Astrocyte (in vitro differentiated cells and primary cell): ENCODE data around the gene MAGT1. TPM values are rescaled to one million over a fixed set of nuclear protein-coding genes. Genes with fewer than 3 reads are reported as not detected.

Experiments used
- DNase-seq: peaks from one replicate; pipeline ENCODE4 v3.0.0-alpha.2; 2010; ENCODE audit warnings: low read depth
- FAIRE-seq: peaks from 2 replicates; lab custom pipeline; 2011; peaks lifted over from hg19 to GRCh38; lab: Jason Lieb, UNC
- H2AFZ ChIP-seq: 2 replicates; pipeline ENCODE4 v1.6.0; 2012; ENCODE audit warnings: low read depth, low read length, inconsistent platforms
- H3K27ac ChIP-seq: 2 replicates; pipeline ENCODE4 v1.5.1; 2011; ENCODE audit warnings: low read depth, low read length, inconsistent platforms
- H3K27me3 ChIP-seq: 2 replicates; pipeline ENCODE4 v1.6.0; 2011; ENCODE audit warnings: low read length, inconsistent platforms; ENCODE audit not compliant: insufficient read depth
- H3K36me3 ChIP-seq: 2 replicates; pipeline ENCODE4 v1.5.1; 2011; ENCODE audit warnings: low read length, inconsistent platforms; ENCODE audit not compliant: insufficient read depth
- H3K4me1 ChIP-seq: 2 replicates; pipeline ENCODE4 v1.5.1; 2011; ENCODE audit warnings: low read length, inconsistent platforms; ENCODE audit not compliant: insufficient read depth
- H3K4me2 ChIP-seq: 2 replicates; pipeline ENCODE4 v1.6.0; 2012; ENCODE audit warnings: low read length, inconsistent platforms
- H3K4me3 ChIP-seq: 2 replicates; pipeline ENCODE4 v1.5.1; 2011; ENCODE audit warnings: low read depth, mild to moderate bottlenecking, low read length, inconsistent platforms; ENCODE audit not compliant: insufficient read depth
- H3K79me2 ChIP-seq: 2 replicates; pipeline ENCODE4 v1.6.0; 2012; ENCODE audit warnings: mild to moderate bottlenecking, low read length, inconsistent platforms; ENCODE audit not compliant: insufficient read depth
- H3K9ac ChIP-seq: 2 replicates; pipeline ENCODE4 v1.6.0; 2012; ENCODE audit warnings: mild to moderate bottlenecking, low read length, inconsistent platforms
- H3K9me3 ChIP-seq: 2 replicates; pipeline ENCODE4 v1.5.1; 2012; ENCODE audit warnings: low read depth, mild to moderate bottlenecking, low read length, inconsistent platforms; ENCODE audit not compliant: insufficient read depth
- H4K20me1 ChIP-seq: 2 replicates; pipeline ENCODE4 v1.6.0; 2012; ENCODE audit warnings: low read length, inconsistent platforms; ENCODE audit not compliant: insufficient read depth
- H3K27ac Mint-ChIP-seq: one replicate; pipeline ENCODE4 v1.8.0; 2021; ENCODE audit warnings: mild to moderate bottlenecking, mixed read lengths; ENCODE audit not compliant: unreplicated experiment
- H3K27me3 Mint-ChIP-seq: one replicate; pipeline ENCODE4 v1.8.0; 2021; ENCODE audit warnings: low read depth, mixed read lengths; ENCODE audit not compliant: unreplicated experiment
- H3K36me3 Mint-ChIP-seq: one replicate; pipeline ENCODE4 v1.8.0; 2021; ENCODE audit warnings: low read depth, mixed read lengths; ENCODE audit not compliant: unreplicated experiment
- H3K4me1 Mint-ChIP-seq: one replicate; pipeline ENCODE4 v1.8.0; 2021; ENCODE audit warnings: low read depth, mixed read lengths; ENCODE audit not compliant: unreplicated experiment
- H3K4me3 Mint-ChIP-seq: one replicate; pipeline ENCODE4 v1.8.0; 2021; ENCODE audit warnings: mild to moderate bottlenecking, moderate library complexity, mixed read lengths; ENCODE audit not compliant: unreplicated experiment
- H3K9me3 Mint-ChIP-seq: one replicate; pipeline ENCODE4 v1.8.0; 2021; ENCODE audit warnings: mild to moderate bottlenecking, mixed read lengths; ENCODE audit not compliant: unreplicated experiment
- CTCF ChIP-seq: IDR thresholded peaks from 2 replicates; pipeline ENCODE4 v1.5.1; 2011; ENCODE audit warnings: low read depth, mild to moderate bottlenecking, inconsistent platforms, low read length, moderate library complexity; ENCODE audit not compliant: insufficient read depth
- EZH2 ChIP-seq: IDR thresholded peaks from 2 replicates; pipeline ENCODE4 v1.6.1; 2012; ENCODE audit warnings: mild to moderate bottlenecking, low read length, inconsistent platforms; ENCODE audit not compliant: insufficient read depth
- total RNA-seq: library from RNA; stranded (reverse); gene quantifications from 2 replicates; pipeline ENCODE4 v1.2.1, GENCODE V29; 2021

The MAGT1 gene
- total RNA-seq, 1 donor from 2014 or later = 84.3 TPM

- no peaks in the 10 kb centered on the region for H3K79me2 ChIP-seq
- no peaks in the 10 kb centered on the region for H3K4me1 ChIP-seq
- DNase-seq (peak; percentile 66), FAIRE-seq (peak; percentile 91)
- H3K9ac ChIP-seq = no peak overlapping the region
- H3K4me3 Mint-ChIP-seq = no peak overlapping the region
- no peaks in the 10 kb centered on the region for H3K27me3 Mint-ChIP-seq
- H3K9me3 ChIP-seq = no peaks in the 10 kb centered on the region
- no peaks in the 10 kb centered on the region for H3K36me3 Mint-ChIP-seq
- H4K20me1 ChIP-seq = no peaks in the 10 kb centered on the region
- H3K36me3 ChIP-seq = no peaks in the 10 kb centered on the region
- peaks cover 3% of the 10 kb centered on the region for H3K9me3 Mint-ChIP-seq
- peak overlapping the region; percentile 37 for H3K4me2 ChIP-seq
- peak overlapping the region; percentile 17 for H3K27ac ChIP-seq
- no peak for TF ChIP-seq EZH2
- TF ChIP-seq CTCF = no peak
- no peak overlapping the region for H3K27ac Mint-ChIP-seq
- no peaks in the 10 kb centered on the region for H3K4me1 Mint-ChIP-seq
- H2AFZ ChIP-seq = no peak overlapping the region
- H3K27me3 ChIP-seq = no peaks in the 10 kb centered on the region
- no peak overlapping the region for H3K4me3 ChIP-seq
Observed at GRCh38 chrX:77937291-77937690, 42.1 kb upstream of the MAGT1 start.

GRCh38 chrX:77936299-77936698 is 41.1 kb upstream of the MAGT1 start:
- Histone ChIP-seq H3K4me2 (no peak overlapping the region), H3K27me3 (no peaks in the 10 kb centered on the region), H2AFZ (no peak overlapping the region), H4K20me1 (no peaks in the 10 kb centered on the region), H3K9me3 (no peaks in the 10 kb centered on the region), H3K4me1 (no peaks in the 10 kb centered on the region), H3K27ac (no peak overlapping the region), H3K79me2 (no peaks in the 10 kb centered on the region), H3K9ac (no peak overlapping the region), H3K36me3 (no peaks in the 10 kb centered on the region), H3K4me3 (no peak overlapping the region)
- H3K4me3 Mint-ChIP-seq = no peak overlapping the region
- no peak overlapping the region for H3K27ac Mint-ChIP-seq
- peak; percentile 84 for FAIRE-seq
- H3K36me3 Mint-ChIP-seq = no peaks in the 10 kb centered on the region
- peaks cover 3% of the 10 kb centered on the region for H3K9me3 Mint-ChIP-seq
- H3K27me3 Mint-ChIP-seq = no peaks in the 10 kb centered on the region
- no peak for TF ChIP-seq CTCF
- no peak for TF ChIP-seq EZH2
- no peak for DNase-seq
- H3K4me1 Mint-ChIP-seq = no peaks in the 10 kb centered on the region

- Mint-ChIP-seq H3K36me3 (no peaks in the 10 kb centered on the region), H3K27me3 (no peaks in the 10 kb centered on the region), H3K9me3 (peaks cover 3% of the 10 kb centered on the region), H3K4me1 (no peaks in the 10 kb centered on the region), H3K27ac (no peak overlapping the region), H3K4me3 (no peak overlapping the region)
- H2AFZ ChIP-seq = no peak overlapping the region
- no peaks in the 10 kb centered on the region for H3K9me3 ChIP-seq
- no peaks in the 10 kb centered on the region for H3K79me2 ChIP-seq
- no peak overlapping the region for H3K9ac ChIP-seq
- peak; percentile 20 for DNase-seq
- H3K4me3 ChIP-seq = no peak overlapping the region
- TF ChIP-seq EZH2 (no peak), CTCF (no peak)
- H3K4me2 ChIP-seq = no peak overlapping the region
- no peak for FAIRE-seq
- H3K4me1 ChIP-seq = no peaks in the 10 kb centered on the region
- no peaks in the 10 kb centered on the region for H3K27me3 ChIP-seq
- H3K27ac ChIP-seq = no peak overlapping the region
- H4K20me1 ChIP-seq = no peaks in the 10 kb centered on the region
- no peaks in the 10 kb centered on the region for H3K36me3 ChIP-seq
Observed at GRCh38 chrX:77935886-77936285, 40.7 kb upstream of the MAGT1 start.
